HG02588 (cell line): ENCODE measurements around the gene IGSF23.

Experiments
- ATAC-seq: cut with Tn5 transposase; IDR thresholded peaks from one replicate; pipeline ENCODE4 v1.9.1; 2021; ENCODE audit warnings: mild to moderate bottlenecking, moderate library complexity; ENCODE audit not compliant: unreplicated experiment

IGSF23 gene, protein sequence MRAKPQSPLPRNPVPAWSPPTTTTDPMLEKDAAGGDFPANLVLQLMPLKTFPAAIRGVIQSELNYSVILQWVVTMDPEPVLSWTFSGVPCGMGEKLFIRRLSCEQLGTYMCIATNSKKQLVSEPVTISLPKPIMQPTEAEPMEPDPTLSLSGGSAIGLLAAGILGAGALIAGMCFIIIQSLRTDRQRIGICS

DNA sequence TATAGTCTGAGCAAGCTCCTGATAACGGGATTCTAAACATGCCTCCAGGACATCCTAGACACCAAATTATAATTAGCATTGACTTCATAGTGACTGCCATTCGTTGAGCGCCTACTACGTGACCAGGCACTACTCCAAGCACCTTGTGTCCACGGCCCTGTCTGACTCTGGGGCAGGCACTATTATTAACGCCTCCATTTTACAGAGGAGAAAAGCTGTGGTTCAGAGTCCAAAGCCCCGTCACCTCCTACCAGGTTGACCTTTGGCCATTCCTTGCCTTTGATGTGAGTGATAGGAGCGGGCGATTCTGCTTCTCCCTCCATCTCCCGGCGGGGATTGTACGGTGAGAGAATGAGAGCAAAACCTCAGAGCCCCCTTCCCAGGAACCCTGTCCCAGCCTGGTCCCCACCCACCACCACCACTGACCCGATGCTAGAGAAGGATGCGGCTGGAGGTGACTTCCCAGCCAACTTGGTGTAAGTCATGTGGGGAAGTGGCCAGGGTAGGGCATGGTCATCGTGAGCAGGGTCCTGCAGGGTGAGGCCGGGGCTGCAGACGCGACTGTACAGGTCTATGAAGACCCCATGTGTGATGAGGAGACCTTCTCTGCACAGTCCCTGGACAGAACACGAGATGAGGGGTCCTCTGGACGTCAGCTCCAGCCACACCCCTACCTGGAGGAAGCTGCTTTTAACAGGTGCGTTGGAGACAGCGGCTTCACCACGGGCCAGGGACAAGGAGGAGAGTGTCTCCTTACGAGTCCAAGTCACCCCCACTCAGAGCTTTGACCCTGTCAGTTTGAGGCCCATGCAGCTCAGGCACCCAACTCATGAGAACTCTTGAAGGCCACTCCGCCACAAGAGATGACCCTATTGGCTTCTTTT lies at the start of gene IGSF23:
TSS of gene IGSF23 (plus strand) at position 269 of the 884 bp plus-strand sequence. CDS start at position 352, 83 bp downstream.
- no peak for ATAC-seq

DNA sequence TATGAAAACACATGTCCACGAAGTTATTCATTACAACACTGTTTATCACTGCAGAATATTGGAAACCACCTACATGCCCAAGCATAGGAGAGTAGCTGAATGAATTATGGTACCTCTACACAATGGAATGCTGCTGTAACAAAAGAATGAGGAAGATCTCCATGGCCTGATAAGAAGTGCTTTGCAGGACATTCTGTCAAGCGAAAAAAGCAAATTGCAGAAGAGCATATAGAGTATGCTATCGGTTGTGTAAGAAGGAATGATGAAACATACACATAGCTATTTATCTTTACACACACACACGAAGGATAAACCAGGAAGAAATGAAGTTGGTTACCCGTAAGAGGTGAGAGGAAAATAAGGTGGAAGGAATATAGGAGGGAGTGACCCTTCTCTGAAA lies 46.4 kb upstream of the IGSF23 start:
- ATAC-seq: no peak

- ATAC-seq: no peak
Measured at GRCh38 chr19:44567745-44568144, 45.6 kb upstream of the IGSF23 start.

- ATAC-seq: no peak
Measured at GRCh38 chr19:44570603-44570983, 42.8 kb upstream of the IGSF23 start.

DNA sequence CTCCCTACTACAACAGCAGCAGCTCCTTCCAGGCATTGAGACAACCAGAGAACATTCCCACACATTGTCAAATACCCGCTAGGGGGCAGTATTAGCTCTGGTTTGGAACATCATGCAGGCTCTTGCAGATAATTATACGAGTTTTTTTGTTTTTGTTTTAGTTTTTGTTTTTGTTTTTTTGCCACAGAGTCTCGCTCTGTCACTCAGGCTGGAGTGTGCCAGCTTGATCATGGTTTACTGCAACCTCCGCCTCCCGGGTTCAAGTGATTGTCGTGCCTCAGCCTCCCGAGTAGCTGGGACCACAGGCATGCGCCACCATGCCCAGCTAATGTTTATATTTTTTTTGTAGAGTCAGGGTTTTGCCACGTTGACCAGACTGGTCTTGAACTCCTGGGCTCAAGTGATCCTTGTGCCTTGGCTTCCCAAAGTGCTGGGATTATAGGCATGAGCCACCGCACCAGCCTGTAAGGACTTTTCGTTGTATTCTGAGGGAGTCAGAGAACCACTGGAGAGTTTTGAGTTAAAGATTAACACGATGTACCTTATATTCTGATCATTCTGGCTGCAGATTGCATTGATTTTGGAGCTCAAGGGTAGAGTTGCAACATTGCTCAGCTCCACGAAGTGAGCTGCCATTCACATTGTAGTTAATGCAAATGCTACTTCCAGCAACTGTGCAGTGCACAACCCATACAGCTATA lies 42.2 kb upstream of the IGSF23 start:
- ATAC-seq: no peak

DNA sequence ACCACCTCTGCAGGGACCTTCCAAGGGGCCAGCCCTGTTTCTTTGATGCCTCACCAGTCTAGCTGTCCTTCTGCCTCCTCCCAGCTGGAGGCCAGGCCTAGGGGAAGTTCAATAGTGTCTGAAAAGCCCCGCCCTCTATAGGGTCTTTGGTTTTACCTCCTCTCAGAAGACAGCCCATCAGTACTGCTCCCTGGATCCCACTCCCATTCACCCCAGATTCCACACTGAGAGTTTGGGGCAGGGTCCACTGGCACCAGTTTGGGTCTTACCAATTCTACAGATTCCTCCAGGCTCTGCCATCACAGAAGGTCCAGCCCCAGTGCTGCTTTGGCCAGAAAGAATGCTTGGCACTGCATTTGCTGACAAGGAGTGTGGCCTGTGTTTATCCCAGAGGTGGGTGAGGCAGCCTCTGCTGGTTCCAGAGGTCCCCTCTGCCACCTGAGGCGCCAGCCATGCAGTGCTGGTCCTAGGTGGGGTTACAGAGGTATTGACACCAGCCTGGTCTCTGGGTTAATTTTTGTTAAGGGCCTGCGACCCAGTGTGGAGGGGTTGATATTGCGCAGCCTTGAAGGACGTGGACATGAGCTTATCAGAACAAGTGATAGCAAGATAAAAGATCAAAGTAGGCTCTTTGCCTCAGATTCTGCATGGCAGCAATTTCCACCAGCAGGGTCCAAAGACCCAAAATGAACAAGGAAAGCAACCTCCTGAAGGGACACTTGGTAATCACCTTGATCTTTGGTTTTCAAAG lies 41.4 kb upstream of the IGSF23 start:
- ATAC-seq: no peak

DNA sequence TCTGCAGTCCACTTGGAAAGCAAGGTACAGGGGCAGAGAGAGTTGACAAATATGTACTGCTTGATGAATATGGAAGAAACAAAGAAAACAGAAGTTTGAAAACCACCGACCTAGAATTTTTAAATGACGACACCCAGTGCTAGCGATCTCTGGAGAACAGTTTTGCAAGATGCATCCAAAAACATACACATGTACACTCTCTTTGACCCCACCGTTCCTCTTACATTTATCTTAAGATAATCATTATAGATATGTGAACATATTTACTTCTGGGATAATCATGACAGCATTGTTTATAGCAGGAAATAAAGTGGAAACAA lies 40.8 kb upstream of the IGSF23 start:
- no peak for ATAC-seq

- no peak for ATAC-seq
Measured at GRCh38 chr19:44573183-44573582, 40.2 kb upstream of the IGSF23 start.

- ATAC-seq: no peak
Measured at GRCh38 chr19:44573627-44574026, 39.7 kb upstream of the IGSF23 start.

GRCh38 chr19:44574186-44574950 lies 39.0 kb upstream of the IGSF23 start:
- ATAC-seq: no peak

DNA sequence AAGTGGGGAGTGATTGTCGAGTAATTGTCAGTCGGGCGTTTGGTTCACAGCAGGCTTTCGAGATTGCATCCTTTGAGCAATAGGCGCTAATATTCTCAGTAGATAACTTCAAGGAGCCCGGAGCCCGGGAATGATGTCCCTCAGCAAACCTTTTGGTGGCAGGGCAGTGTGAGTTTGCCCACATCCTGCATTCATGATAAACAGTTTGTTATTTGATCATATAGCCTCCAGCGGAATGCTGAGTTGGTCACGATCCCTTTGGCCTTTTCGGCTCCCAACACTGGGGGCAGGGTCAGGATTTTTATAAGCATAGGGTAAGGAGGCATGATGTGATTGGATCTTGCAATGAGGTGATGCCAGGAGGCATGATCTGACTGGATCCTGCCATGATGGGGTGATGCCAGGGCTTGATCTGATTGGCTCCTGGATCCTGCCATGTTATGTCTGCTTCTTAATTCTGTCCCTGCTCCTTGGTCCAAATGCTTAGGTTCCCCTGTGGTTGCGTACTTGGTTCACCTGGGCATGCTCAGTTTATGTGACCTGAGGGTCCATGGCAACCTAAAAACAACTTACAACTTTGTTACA lies 38.2 kb upstream of the IGSF23 start:
- no peak for ATAC-seq

- ATAC-seq: no peak
Measured at GRCh38 chr19:44576843-44577565, 36.4 kb upstream of the IGSF23 start.

DNA sequence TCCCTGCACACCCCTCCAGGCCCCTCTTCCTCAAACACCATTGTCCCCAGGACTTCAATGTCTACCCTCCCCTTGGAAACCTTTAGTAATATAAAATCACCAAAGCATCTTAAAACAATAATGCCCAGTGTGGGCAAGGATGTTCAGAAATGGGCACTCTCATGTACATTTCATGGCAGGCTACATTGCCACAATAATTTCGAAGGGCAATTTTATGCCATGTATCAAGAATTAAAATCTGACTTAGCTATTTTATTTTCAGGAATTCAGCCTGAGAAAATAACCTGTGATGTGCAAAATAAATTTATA lies 35.8 kb upstream of the IGSF23 start:
- ATAC-seq: no peak

- ATAC-seq: no peak
Measured at GRCh38 chr19:44579663-44580365, 33.5 kb upstream of the IGSF23 start.

DNA sequence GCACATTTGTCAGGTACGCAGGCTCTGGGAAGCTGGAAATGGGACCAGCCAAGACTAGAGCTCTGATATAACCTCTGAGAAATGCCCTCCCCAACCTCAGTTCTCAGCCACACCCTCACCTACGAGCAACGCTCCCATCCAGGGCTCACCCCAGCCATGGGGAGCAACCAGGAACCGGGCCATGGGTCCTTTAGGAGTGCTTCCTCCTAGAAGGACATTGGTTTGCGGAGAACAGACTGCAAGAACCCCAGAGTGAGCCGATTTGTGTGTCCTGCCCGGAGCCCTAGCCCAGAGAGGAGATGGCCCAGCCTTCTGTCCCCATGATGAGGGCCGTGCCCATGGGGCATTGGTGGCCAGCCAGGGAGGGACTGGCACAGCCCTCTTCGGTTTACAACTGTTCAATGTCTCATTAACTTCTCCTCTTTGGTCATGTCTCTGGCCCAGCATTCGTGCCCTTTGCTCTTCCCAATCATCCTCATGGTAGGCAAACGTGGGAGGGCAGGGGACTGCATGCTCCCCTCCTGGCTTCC lies 32.9 kb upstream of the IGSF23 start:
- no peak for ATAC-seq

DNA sequence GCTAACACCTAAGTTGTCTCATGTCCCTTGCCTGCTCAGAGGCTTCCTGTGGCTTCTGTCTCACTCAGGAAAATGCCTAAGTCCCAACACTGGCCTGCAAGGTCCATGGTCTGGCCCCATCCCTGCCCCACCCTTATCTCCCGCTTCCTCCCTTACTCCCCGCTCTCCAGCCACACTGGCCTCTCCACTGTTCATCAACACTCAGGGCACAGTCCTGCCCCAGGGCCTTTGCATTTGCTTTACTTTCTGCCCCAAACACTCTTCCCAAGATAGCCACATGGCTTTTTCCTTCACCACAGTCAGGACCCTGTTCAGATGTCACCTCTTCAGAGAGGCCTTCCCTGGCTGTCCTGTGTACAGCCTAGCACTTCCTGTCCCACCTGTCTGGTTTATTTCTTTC lies 32.1 kb upstream of the IGSF23 start:
- ATAC-seq: no peak

DNA sequence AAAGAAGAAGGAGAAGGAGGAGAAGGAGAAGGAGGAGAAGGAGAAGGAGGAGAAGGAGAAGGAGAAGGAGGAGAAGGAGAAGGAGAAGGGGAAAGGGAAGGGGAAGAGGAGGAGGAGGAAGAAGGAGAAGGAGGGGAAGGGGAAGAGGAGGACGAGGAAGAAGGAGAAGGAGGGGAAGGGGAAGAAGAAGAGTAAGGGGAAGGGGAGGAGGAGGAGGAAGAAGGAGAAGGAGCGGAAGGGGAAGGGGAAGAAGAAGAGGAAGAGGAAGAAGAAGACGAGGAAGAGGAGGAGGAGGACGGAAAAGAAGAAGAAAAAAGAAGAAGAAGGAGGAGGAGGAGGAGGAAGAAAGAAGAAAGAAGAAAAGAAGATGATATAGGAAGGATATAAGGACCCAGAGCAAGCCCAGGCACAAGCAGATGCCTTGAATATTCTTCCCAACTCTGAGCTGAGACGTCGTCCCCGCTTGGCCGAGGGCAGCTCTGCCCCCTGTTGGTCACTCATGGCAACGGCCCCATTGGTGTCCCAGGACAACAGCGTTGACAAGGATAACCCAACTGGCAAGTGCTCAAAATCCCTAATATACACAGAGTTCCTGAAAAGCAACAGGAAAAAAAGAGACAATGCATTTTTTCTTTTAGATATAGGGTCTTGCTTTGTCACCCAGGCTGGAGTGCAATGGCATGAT lies 30.6 kb upstream of the IGSF23 start:
- no peak for ATAC-seq
